Breast epithelium (tissue), 4 donors: ENCODE measurements around the gene DYRK1A. TPM values are rescaled to one million over a fixed set of nuclear protein-coding genes. Genes with fewer than 3 reads are reported as not detected.

Source experiments
- DNase-seq, 2 donors: peaks; one replicate each; pipeline ENCODE4 v3.0.0-alpha.2; 2019; ENCODE audit warnings: low spot score in 2 of 2
- H3K27ac ChIP-seq, 2 donors: fragments of 200-600 bp; sonication (generic) in 1 of 2; one replicate each; pipeline ENCODE4 v1.5.1; 2016 to 2019; ENCODE audit warnings: mild to moderate bottlenecking in 1 of 2
- H3K27me3 ChIP-seq, 2 donors: fragments of 200-600 bp; sonication (generic) in 1 of 2; one replicate each; pipeline versions ENCODE4 v1.5.1 to v1.6.0; 2017 to 2019; ENCODE audit warnings: control low read depth in 1 of 2, mild to moderate bottlenecking in 1 of 2
- H3K36me3 ChIP-seq: fragments of 200-600 bp; one replicate; pipeline ENCODE4 v1.5.1; 2019
- H3K4me1 ChIP-seq, 2 donors: fragments of 200-600 bp; sonication (generic); one replicate each; pipeline ENCODE4 v1.5.1; 2016 to 2019; ENCODE audit warnings: control low read depth in 1 of 2
- H3K4me3 ChIP-seq, 3 donors: fragments of 200-600 bp; sonication (generic); 1 replicate in 2 of 3; 2 replicates in 1 of 3; pipeline ENCODE4 v1.5.1; 2016 to 2019; ENCODE audit warnings: mild to moderate bottlenecking in 3 of 3, moderate library complexity in 2 of 3
- H3K9me3 ChIP-seq, 2 donors: fragments of 200-600 bp; sonication (generic) in 1 of 2; one replicate each; pipeline ENCODE4 v1.5.1; 2016 to 2019; ENCODE audit warnings: control low read depth in 1 of 2
- CTCF ChIP-seq, 3 donors: fragments of 450-650 bp; IDR thresholded peaks; one replicate each; pipeline ENCODE4 v1.5.1; 2016 to 2017; ENCODE audit warnings: antibody characterized with exemption in 3 of 3, mild to moderate bottlenecking in 3 of 3, moderate library complexity in 3 of 3
- POLR2A ChIP-seq: fragments of 450-650 bp; IDR thresholded peaks from one replicate; pipeline ENCODE4 v1.6.1; 2016; ENCODE audit warnings: antibody characterized with exemption, mild to moderate bottlenecking, moderate library complexity
- POLR2AphosphoS5 ChIP-seq, 3 donors: sonication (generic); formaldehyde crosslinking; IDR thresholded peaks; one replicate each; pipeline ENCODE4 v1.6.1; 2017; ENCODE audit warnings: antibody characterized with exemption in 3 of 3
- intact Hi-C: fragments of 100-400 bp; cut with DNase I; formaldehyde crosslinking; loops from one replicate; pipeline ENCODE4 v1.15.1; 2023; ENCODE audit warnings: low total_unique reads
- total RNA-seq, 3 donors: library from RNA; depleted of rRNA; stranded (reverse); fragments of >200 nt; gene quantifications; one replicate each; pipeline ENCODE4 v1.1.0, GENCODE V29; 2016

Gene DYRK1A
- total RNA-seq, 3 donors from 2014 or later: 71.7 to 138 (median 93.1) TPM

DNA sequence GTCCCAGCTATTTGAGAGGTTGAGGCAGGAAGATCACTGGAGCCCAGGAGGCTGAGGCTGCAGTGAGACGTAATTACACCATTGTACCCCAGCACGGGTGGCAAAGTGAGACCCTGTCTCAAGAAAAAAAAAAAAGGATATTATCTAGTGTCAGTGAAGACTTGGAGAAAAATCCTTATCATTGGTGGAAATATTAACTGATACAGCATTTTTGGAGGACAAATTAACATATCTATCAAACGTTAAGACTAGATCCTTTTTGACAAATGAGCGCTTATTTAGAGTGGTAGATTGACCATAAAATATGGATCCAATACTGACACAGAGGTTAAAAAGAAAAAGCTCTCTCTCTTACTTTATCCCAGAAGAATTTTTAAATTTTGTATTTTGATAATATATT lies 35.2 kb upstream of the DYRK1A start:
- H3K27ac ChIP-seq: no peak overlapping the region
- intact Hi-C loops: no loop called here

DNA sequence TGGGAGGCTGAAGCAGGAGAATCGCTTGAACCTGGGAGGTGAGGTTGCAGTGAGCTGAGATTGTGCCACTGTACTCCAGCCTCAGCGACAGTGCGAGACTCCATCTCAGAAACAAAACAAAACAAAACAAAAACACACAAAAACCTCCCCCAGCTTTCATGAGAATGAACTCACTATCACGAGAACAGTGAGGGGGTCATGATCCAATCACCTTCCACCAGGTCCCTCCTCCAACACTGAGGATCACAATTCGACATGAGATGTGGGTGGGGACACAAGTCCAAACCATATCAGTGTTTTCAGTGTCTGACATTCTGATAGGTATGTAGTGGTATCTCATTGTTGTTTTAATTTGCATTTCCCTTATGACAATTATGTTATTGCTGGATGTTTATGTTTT lies 31.5 kb upstream of the DYRK1A start:
- no peak overlapping the region for H3K27ac ChIP-seq
- no peak for DNase-seq
- TF ChIP-seq POLR2A (no peak), POLR2AphosphoS5 (IDR thresholded peaks at IDR 0.05) (no peak), CTCF (IDR thresholded peaks at IDR 0.05) (no peak)
- no peaks in the 10 kb centered on the region for H3K36me3 ChIP-seq
- no peak overlapping the region for H3K4me3 ChIP-seq
- no peaks in the 10 kb centered on the region for H3K4me1 ChIP-seq
- H3K27me3 ChIP-seq: no peaks in the 10 kb centered on the region
- intact Hi-C loops: no loop called here
- no peaks in the 10 kb centered on the region for H3K9me3 ChIP-seq

More for the DNA sequence above, 35.2 kb upstream of the DYRK1A start:
- H3K36me3 ChIP-seq: no peaks in the 10 kb centered on the region
- no peaks in the 10 kb centered on the region for H3K4me1 ChIP-seq
- no peak overlapping the region for H3K4me3 ChIP-seq
- no peaks in the 10 kb centered on the region for H3K27me3 ChIP-seq
- no peak for DNase-seq
- no peak for TF ChIP-seq POLR2AphosphoS5 (IDR thresholded peaks at IDR 0.05)
- TF ChIP-seq CTCF (IDR thresholded peaks at IDR 0.05): no peak
- TF ChIP-seq POLR2A: no peak
- no peaks in the 10 kb centered on the region for H3K9me3 ChIP-seq

GRCh38 chr21:37337179-37337578 lies 29.4 kb upstream of the DYRK1A start:
- Histone ChIP-seq H3K27ac (no peak overlapping the region), H3K27me3 (no peaks in the 10 kb centered on the region)
- intact Hi-C loops: no loop called here

DNA sequence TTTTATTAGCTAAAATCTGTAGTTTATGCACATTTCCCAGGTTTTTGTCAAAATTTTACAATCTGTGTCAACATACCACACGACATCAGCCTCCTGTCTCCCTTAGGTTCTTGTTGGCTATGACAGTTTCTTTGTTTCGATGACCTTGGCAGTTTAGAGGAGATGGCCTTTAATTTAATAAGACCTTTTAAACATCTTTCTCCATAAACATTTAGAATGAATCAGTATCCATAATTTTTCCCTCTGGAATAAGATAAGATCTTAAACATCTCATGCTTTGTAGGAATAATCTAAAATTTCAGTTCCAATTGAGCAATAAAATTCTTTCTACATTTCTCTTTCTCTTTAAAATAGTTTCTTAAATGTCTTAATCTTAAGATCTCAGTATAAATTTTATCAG lies 28.7 kb upstream of the DYRK1A start:
- TF ChIP-seq POLR2AphosphoS5 (IDR thresholded peaks at IDR 0.05): no peak
- no peak for TF ChIP-seq POLR2A
- no peak for TF ChIP-seq CTCF (IDR thresholded peaks at IDR 0.05)
- no peak overlapping the region for H3K27ac ChIP-seq
- DNase-seq: no peak
- no peaks in the 10 kb centered on the region for H3K9me3 ChIP-seq
- H3K27me3 ChIP-seq: no peaks in the 10 kb centered on the region
- no peak overlapping the region for H3K4me3 ChIP-seq
- no peaks in the 10 kb centered on the region for H3K36me3 ChIP-seq
- intact Hi-C loops: no loop called here
- no peaks in the 10 kb centered on the region for H3K4me1 ChIP-seq

More at GRCh38 chr21:37337179-37337578, 29.4 kb upstream of the DYRK1A start:
- Histone ChIP-seq H3K4me3 (no peak overlapping the region), H3K9me3 (no peaks in the 10 kb centered on the region), H3K4me1 (no peaks in the 10 kb centered on the region), H3K36me3 (no peaks in the 10 kb centered on the region)
- no peak for DNase-seq
- TF ChIP-seq POLR2AphosphoS5 (IDR thresholded peaks at IDR 0.05): no peak
- TF ChIP-seq CTCF (IDR thresholded peaks at IDR 0.05): no peak
- TF ChIP-seq POLR2A: no peak

DNA sequence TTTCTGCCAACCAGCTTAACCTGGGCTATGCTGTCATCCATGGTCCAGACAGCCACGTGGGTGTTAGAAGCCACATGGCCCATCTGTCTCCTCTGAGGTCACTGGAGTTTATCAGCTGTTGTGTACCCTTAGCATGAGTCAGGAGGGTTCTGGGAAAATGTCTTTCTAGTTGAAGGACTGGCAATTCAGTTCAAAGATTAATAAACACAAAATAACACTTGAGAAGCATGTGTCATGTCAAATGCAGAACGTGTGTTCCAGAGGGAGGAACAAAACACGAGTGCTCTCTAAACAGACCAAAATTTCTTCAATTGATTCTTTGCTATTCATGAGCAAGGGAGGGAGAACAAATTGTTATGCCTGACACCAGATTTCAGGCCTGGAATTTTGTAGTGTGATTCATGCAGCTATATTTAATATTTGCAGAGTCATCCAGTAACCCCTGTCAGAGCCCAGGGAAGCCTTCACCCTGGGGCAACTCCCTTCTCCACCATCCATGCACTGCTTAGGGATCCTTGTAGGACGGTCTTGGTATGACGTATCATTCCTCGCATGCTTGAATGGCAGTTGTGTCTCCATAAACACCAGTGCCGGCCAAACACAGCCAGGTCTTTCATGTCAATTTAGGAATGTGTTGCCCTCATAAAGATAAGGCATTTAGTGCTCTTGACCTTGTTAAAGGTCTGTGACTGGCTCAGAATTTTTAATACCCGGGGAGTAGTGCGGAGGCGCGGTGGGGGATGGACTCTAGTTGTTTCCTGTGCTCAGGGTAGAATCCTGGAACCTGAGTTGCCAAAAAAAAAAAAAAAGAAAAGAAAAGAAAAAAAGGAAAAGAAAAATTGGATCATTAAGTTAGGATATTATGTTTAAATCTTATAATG lies 27.7 kb upstream of the DYRK1A start:
- H3K4me3 ChIP-seq: no peak overlapping the region
- no peak overlapping the region for H3K27ac ChIP-seq
- H3K36me3 ChIP-seq: no peaks in the 10 kb centered on the region
- no peaks in the 10 kb centered on the region for H3K4me1 ChIP-seq
- no peaks in the 10 kb centered on the region for H3K9me3 ChIP-seq
- H3K27me3 ChIP-seq: no peaks in the 10 kb centered on the region
- intact Hi-C loops: no loop called here
- TF ChIP-seq CTCF (IDR thresholded peaks at IDR 0.05): no peak
- no peak for TF ChIP-seq POLR2A
- no peak for TF ChIP-seq POLR2AphosphoS5 (IDR thresholded peaks at IDR 0.05)
- no peak for DNase-seq
